Uterus (tissue), 4 donors: ENCODE measurements around the gene LCORL. TPM values are rescaled to one million over a fixed set of nuclear protein-coding genes. Genes with fewer than 3 reads are reported as not detected.
"Not testable (repeated sequence)": the region's sequence is repeated elsewhere in the genome, so short reads cannot be mapped to it uniquely, and the experiment has no call there.

ENCODE experiments used
- DNase-seq, 2 donors: peaks; one replicate each; pipeline ENCODE4 v3.0.0-alpha.2; 2019 to 2020
- H3K27ac ChIP-seq, 2 donors: fragments of 200-600 bp; sonication (generic); 1 replicate in 1 of 2; 2 replicates in 1 of 2; pipeline ENCODE4 v1.5.1; 2016 to 2018
- H3K27me3 ChIP-seq, 2 donors: fragments of 200-600 bp; sonication (generic); one replicate each; pipeline ENCODE4 v1.5.1; 2018 to 2019; ENCODE audit warnings: control low read depth in 1 of 2
- H3K36me3 ChIP-seq, 2 donors: fragments of 200-600 bp; sonication (generic); one replicate each; pipeline ENCODE4 v1.5.1; 2019; ENCODE audit warnings: control low read depth in 1 of 2
- H3K4me1 ChIP-seq, 2 donors: fragments of 200-600 bp; sonication (generic); one replicate each; pipeline ENCODE4 v1.5.1; 2018 to 2019; ENCODE audit warnings: control low read depth in 1 of 2
- H3K4me3 ChIP-seq, 2 donors: fragments of 200-600 bp; sonication (generic); 1 replicate in 1 of 2; 2 replicates in 1 of 2; pipeline ENCODE4 v1.5.1; 2018 to 2019; ENCODE audit warnings: mild to moderate bottlenecking in 1 of 2
- H3K9me3 ChIP-seq, 2 donors: fragments of 200-600 bp; sonication (generic); one replicate each; pipeline ENCODE4 v1.5.1; 2019; ENCODE audit warnings: control low read depth in 1 of 2
- CTCF ChIP-seq, 4 experiments: fragments of 200-600 bp in 2 of 4; fragments of 450-650 bp in 2 of 4; sonication (generic) in 2 of 4; IDR thresholded peaks; one replicate each; pipeline ENCODE4 v1.5.1; 2016 to 2019; ENCODE audit warnings: antibody characterized with exemption in 4 of 4, mild to moderate bottlenecking in 2 of 4, moderate library complexity in 1 of 4
- POLR2A ChIP-seq, 2 donors: fragments of 450-650 bp; IDR thresholded peaks; one replicate each; pipeline ENCODE4 v1.6.1; 2016; ENCODE audit warnings: antibody characterized with exemption in 2 of 2, mild to moderate bottlenecking in 1 of 2, moderate library complexity in 1 of 2
- intact Hi-C: fragments of 100-400 bp; cut with DNase I; formaldehyde crosslinking; loops from one replicate; pipeline ENCODE4 v1.15.1; 2023; ENCODE audit warnings: low total_unique reads
- total RNA-seq, 4 donors: library from RNA; depleted of rRNA in 3 of 4; stranded (reverse); fragments of >200 nt in 3 of 4; gene quantifications; one replicate each; pipeline versions ENCODE4 v1.1.0 to v1.2.4, GENCODE V29; 2014 to 2023
- donor health status: DM: yes; HTN: yes; CAD: no.

LCORL gene
- total RNA-seq, 4 donors from 2014 or later: 14.1 to 66.7 (median 23.1) TPM

- H3K4me3 ChIP-seq: no peak overlapping the region
- no peak overlapping the region for H3K27ac ChIP-seq
- H3K4me1 ChIP-seq: no peaks in the 10 kb centered on the region
- peaks cover 0 to 5% of the 10 kb centered on the region in 2 donors for H3K9me3 ChIP-seq
- TF ChIP-seq CTCF (IDR thresholded peaks at IDR 0.05) (no peak), POLR2A (IDR thresholded peaks at IDR 0.05) (no peak)
- DNase-seq: no peak
- H3K27me3 ChIP-seq: no peaks in the 10 kb centered on the region
- intact Hi-C loops: no loop called here
- no peaks in the 10 kb centered on the region for H3K36me3 ChIP-seq
Observed at GRCh38 chr4:17854036-17854435, 167.5 kb downstream of the LCORL start.

- no peaks in the 10 kb centered on the region for H3K4me1 ChIP-seq
Observed at GRCh38 chr4:17851959-17852358, 169.6 kb downstream of the LCORL start.

GRCh38 chr4:17850295-17850694 is 171.3 kb downstream of the LCORL start:
- H3K36me3 ChIP-seq, H3K4me1 ChIP-seq, H3K27me3 ChIP-seq, H3K9me3 ChIP-seq, H3K27ac ChIP-seq, DNase-seq, intact Hi-C loops, H3K4me3 ChIP-seq: not testable (repeated sequence)

More at GRCh38 chr4:17851959-17852358, 169.6 kb downstream of the LCORL start:
- no peaks in the 10 kb centered on the region for H3K36me3 ChIP-seq
- intact Hi-C loops: no loop called here
- no peak overlapping the region for H3K27ac ChIP-seq
- no peak for TF ChIP-seq POLR2A (IDR thresholded peaks at IDR 0.05)
- TF ChIP-seq CTCF (IDR thresholded peaks at IDR 0.05): no peak
- no peak for DNase-seq
- no peaks in the 10 kb centered on the region for H3K9me3 ChIP-seq
- no peaks in the 10 kb centered on the region for H3K27me3 ChIP-seq
- H3K4me3 ChIP-seq: no peak overlapping the region

- no peak for TF ChIP-seq CTCF (IDR thresholded peaks at IDR 0.05)
- TF ChIP-seq POLR2A (IDR thresholded peaks at IDR 0.05): no peak
- Histone ChIP-seq H3K27me3 (no peaks in the 10 kb centered on the region), H3K27ac (no peak overlapping the region), H3K9me3 (no peaks in the 10 kb centered on the region), H3K4me3 (no peak overlapping the region), H3K36me3 (no peaks in the 10 kb centered on the region), H3K4me1 (no peaks in the 10 kb centered on the region)
- no peak for DNase-seq
- intact Hi-C loops: no loop called here
Observed at GRCh38 chr4:17846266-17846665, 175.3 kb downstream of the LCORL start.

- DNase-seq: no peak
- Histone ChIP-seq H3K4me1 (no peaks in the 10 kb centered on the region), H3K27ac (no peak overlapping the region), H3K9me3 (no peaks in the 10 kb centered on the region), H3K36me3 (no peaks in the 10 kb centered on the region), H3K27me3 (no peaks in the 10 kb centered on the region), H3K4me3 (no peak overlapping the region)
- TF ChIP-seq POLR2A (IDR thresholded peaks at IDR 0.05): no peak
- no peak for TF ChIP-seq CTCF (IDR thresholded peaks at IDR 0.05)
- intact Hi-C loops: no loop called here
Observed at GRCh38 chr4:17823871-17824669, 197.5 kb downstream of the LCORL start.
